Stimulated activated CD8-positive, alpha-beta memory T cell treated with anti-CD3 and anti-CD28 coated beads, Interleukin-4, amount 100 ng/mL, for 48 hours (primary cell): ENCODE data around the gene THBS4.

Experiments
- DNase-seq: peaks from one replicate; pipeline ENCODE4 v3.0.0-alpha.2; 2020

THBS4 gene

DNA sequence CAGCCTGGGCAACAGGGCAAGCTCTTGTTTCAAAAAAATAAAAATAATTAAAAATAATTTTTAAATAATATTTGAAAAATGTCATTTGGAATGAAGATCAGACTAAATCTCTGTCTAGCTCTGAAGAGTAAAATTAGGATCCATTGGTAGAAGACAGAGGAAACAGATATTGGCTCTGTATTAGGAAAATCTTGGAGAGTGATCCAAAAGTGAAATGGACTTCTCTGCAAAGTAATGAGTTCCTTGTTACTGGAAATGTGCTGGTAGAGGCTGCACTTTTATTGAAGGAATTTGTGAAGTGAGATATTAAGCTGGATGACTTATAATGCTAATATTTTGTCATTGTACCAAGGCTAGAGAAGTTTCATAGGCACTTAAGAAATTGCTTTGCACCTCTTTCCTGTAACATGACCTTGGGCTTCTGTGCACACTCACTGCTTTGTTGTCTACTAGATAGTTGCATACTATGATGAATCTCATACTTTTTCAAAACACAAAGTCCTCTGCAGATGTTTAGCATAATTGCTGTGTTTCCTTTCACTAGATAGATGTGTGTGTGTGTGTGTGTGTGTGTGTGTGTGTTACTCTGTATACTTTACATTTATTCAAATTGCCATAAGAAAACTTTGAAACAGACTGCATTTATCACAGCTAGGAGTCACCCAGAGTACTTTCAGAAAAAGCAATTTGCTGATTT, 13.1 kb downstream of the THBS4 start:
- DNase-seq, result no peak

DNA sequence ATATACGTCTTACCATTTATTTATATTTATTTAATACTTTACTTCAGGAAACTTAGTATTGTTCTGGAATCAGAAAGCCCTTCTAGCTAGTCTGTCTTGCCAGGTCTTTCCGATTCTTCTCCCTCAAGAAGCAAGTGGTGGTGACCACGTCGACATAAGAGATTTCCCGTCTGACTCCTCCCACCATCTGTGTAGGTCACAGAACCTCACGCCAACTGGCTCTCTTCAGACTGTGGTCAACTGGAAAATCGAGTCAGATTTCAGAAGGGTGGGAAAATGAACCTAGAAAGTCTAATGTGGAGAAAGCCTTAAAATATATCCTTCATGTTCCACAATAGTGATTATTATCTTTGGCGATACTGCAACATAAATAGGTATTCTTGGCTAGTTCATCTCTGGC, 17.3 kb downstream of the THBS4 start:
- DNase-seq, result no peak

DNA sequence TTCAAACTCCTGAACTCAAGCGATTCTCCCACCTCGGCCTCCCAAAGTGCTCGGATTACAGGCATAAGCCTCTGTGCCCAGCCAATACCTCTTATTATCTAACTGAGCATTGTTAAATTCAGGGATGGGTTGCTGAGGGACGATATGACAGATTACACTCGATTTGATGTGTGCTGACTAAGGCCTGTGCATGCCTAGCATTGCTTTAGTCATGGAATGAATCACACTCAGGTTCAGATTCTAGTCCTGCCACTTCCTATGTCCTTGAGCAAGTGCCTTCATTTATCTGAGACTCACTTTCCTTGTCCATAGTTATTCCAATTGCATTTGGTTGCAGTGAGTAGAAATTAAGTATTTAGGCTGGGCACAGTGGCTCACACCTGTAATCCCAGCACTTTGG, 19.5 kb downstream of the THBS4 start:
- DNase-seq, result no peak

DNA sequence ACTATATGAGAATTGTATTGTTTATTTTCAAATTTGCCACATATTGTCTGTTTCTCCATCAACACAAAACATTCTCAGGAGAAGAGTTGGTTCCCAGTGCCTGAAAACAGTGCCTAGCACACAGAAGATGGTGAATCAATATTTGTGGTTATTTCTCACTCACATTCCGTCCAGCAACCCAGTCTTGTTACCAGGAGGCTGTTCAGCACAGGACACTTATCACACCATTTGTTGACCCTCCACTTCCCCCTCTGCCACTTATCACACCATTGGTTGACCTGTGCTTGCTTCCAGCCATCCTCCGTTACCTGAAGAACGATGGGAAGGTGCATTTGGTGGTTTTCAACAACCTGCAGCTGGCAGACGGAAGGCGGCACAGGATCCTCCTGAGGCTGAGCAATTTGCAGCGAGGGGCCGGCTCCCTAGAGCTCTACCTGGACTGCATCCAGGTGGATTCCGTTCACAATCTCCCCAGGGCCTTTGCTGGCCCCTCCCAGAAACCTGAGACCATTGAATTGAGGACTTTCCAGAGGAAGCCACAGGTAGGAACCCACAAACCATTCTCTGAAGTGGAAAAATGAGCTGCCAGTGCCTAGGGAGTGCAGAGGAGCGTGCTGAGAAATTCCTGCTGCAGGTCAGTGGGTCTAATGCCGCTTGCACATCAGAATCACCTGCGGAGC, 20.5 kb downstream of the THBS4 start:
- no peak for DNase-seq

DNA sequence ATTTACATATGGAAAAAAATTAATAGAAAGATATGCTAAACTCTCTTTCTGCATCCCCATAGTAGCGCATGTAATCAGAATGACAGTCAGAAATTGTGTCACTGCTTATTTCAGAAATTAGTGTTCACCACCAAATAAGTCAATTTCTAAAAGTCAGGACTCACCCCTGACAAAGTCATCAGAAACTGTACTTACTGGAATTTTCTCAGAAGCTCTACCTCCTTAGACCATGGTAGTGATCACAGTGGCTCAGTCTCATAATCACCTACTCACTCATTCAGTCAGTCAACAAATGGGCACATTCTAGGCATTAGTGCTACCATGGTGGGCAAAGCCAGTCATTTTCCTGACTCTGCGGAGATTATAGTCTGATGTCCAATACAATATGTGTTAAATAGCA, 22.0 kb downstream of the THBS4 start:
- no peak for DNase-seq

DNA sequence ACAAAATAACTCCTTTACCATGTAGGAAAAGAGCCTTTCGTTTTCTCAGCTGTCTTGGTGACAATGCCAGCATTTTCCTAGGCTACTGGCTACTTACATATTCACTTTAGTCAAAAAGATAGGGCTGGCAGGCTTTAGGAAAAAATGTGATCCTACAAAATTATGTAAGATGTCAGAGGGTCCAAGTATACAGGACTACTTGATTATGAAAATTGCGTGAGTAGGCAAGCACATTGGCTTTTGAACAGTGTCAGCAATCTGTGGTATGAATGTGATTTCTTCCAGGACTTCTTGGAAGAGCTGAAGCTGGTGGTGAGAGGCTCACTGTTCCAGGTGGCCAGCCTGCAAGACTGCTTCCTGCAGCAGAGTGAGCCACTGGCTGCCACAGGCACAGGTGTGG, 22.8 kb downstream of the THBS4 start:
- DNase-seq, result no peak

DNA sequence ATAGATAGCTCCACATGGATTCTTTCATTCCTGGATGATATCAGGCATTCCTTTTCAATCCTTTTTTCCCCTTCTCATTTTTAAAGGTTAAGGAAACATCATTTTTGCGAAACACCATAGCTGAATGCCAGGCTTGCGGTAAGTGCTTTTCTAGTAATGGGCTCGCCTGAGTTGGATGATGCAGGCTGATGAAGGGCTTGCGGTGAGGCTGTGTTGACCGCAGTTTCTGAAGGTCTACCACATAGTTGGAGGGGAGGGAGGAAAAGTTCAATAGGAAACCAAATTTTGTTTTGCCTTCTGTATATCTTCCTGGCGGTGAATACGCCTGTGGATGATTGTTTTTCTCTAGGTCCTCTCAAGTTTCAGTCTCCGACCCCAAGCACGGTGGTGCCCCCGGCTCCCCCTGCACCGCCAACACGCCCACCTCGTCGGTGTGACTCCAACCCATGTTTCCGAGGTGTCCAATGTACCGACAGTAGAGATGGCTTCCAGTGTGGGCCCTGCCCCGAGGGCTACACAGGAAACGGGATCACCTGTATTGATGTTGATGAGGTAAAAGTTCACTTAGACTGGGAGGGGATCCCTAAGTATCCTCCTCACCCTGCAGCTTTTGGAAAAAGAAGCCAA, 24.3 kb downstream of the THBS4 start:
- DNase-seq, result no peak

DNA sequence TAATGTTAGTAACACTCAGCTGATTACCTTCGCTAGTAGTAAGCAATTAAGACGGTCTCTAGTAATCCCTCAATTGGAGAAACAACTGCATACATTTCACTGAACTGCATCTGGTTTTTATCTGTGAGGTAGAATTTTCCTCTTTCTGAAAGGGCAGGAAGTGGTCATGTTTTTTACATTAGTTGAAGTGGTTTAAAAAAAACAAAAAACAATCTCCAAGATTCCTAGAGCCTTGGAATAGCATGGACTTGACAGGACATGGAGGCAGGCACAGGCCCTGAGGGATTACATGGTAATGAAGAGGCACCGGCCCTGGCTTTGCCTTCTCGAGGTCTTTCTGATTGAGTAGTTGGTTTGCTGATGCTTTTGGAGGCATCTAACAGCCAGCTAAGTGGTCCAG, 25.8 kb downstream of the THBS4 start:
- no peak for DNase-seq

DNA sequence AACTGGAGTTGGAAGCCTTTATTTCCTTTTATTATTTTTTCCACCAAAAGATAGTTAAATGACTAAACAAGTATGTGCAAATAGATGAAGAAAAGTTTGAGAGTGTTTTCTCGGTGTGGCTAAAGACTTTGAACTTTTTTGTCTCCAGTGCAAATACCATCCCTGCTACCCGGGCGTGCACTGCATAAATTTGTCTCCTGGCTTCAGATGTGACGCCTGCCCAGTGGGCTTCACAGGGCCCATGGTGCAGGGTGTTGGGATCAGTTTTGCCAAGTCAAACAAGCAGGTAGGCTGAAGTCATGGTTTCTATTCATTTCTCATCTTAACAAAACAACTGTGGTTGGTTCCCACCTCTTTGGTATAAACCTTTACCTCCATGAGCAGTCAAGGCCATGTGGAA, 26.4 kb downstream of the THBS4 start:
- no peak for DNase-seq

DNA sequence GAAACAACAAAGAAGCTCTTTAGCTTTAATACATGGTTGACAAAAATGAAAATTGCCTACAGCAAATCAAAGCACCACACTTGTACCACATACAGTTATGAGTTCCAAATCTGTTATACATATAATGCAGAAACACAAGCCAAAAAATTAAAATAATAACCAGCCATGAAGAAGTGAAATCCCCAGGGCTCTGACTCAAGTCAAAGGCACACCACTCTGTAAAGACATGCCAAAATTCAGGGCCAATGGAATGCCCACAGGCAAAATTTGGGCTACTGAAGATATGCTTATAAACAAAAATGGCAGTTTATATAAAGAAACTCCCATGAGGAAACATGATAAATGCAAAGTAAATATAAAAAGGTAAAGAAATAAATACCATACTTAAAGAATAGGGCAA, 29.0 kb downstream of the THBS4 start:
- DNase-seq, result no peak

DNA sequence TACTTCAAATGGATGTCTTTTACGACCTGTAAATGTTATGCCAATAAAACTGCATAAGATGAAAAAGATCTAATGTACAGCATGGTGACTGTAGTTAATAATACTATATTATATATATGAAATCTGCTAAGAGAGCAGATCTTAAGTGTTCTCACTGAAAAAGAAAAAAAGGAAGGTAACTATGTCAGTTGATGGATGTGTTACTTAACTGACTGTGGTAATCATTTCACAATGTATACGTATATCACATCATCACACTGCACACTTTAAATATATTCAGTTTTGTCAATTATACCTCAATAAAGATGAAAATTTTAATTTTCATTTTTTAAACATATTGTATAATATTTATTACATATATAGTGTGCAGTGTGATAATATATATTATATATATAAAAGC, 31.9 kb downstream of the THBS4 start:
- no peak for DNase-seq

DNA sequence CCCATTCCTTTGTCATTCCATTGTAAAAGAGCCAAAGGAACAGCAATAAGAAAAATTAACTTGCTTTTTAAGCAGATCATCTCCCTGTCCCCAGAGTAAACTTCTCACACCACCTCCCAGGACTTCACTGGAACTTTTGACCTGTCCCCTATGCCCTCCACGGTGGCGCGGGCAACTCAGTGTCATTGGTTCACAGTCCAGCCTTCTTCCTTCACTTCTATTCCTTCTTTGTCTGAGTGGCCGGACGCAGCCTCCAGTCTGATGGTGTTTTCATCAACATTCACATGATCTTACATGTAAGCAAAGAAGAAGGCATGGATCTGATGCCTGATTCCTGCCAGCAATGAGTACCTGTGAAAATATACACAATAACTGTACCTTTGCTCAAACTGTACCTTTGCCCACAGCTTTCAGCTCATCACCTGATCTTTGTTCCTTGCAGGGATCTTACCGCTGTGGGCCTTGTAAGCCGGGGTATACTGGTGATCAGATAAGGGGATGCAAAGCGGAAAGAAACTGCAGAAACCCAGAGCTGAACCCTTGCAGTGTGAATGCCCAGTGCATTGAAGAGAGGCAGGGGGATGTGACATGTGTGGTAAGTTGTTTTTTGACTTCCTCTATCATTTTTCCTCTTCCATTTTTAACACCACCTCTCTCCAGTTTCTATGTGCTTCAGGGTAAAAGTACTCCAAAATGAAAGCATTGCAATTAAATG, 32.5 kb downstream of the THBS4 start:
- no peak for DNase-seq

DNA sequence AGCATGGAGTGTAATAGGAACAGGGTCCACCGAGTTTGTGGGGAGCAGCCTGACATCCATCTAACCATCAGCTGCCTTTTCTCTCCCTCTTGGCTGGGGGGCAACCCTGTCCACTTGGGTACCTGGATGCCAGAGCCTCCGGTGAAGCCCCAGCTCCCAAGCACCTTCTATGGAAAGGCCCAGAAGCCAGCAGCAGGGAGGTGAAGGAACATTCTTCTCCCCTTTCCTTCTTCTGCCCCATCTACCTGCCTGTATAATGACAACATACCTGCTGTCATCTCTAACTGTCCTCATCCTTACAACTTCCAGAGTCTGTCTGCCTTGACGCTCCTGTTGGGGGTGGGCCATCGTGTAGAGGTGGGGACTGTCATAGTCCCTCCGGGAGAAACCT, 33.1 kb downstream of the THBS4 start:
- DNase-seq, result no peak

DNA sequence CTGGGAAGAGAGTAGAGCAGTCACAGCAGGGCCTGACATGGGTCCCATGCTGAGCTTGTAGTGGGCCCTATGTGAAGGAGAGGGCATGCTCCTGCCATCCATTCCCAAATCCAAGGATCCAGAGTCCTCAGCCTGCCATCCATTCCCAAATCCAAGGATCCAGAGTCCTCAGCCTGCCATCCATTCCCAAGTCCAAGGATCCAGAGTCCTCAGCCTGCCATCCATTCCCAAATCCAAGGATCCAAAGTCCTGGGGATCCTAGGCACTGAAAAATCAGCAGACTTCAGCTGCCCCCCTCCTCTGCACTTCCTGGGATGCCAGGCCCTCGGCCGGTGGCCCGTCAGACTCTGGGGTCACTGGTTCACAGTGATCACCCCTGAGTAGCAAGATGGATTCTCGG, 33.6 kb downstream of the THBS4 start:
- no peak for DNase-seq

DNA sequence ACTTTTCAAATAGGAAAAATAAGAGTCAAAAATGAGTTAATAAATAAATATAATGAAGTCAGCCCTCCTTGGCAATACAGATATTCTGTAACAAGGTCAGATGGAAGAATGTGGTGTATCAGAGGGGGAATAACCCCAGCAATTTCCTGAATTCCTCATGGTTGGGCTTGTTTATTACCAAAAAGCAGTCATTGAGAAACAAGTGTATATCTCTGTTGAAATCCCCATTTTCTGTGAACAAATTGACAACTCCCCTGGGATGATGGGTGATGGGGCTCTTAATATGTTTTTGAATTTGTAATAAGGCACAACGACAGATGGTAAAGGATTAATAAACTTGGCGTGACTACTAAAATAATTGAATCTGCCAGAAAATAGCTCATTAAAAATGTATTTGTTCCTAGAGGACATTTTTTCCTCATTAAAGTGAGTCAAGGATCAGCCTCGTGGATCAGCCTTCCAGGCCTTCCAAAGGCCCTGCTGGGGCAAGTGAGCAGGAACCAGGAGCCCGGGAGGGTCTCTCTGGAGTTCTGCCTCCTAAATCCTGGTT, 34.2 kb downstream of the THBS4 start:
- no peak for DNase-seq

DNA sequence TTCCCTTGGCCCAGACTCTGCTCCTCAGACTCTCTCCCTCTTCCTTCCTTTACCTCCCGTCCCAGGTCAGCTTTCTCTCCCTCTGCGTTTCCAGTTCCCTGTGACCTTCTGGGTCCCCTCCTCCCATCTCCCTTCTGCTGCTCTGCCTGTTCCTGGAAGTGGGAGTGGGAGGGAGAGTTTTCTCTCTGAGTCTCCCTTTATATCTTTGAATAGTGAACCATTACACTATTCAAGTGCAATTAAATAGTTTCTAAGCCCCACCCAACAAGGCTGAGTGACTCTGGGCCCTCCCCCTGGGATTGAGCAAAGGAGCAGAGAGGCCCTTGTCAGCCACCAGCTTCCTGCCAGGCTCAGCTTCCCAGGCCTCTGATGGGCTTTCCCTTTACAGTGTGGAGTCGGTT, 34.8 kb downstream of the THBS4 start:
- DNase-seq, result no peak

DNA sequence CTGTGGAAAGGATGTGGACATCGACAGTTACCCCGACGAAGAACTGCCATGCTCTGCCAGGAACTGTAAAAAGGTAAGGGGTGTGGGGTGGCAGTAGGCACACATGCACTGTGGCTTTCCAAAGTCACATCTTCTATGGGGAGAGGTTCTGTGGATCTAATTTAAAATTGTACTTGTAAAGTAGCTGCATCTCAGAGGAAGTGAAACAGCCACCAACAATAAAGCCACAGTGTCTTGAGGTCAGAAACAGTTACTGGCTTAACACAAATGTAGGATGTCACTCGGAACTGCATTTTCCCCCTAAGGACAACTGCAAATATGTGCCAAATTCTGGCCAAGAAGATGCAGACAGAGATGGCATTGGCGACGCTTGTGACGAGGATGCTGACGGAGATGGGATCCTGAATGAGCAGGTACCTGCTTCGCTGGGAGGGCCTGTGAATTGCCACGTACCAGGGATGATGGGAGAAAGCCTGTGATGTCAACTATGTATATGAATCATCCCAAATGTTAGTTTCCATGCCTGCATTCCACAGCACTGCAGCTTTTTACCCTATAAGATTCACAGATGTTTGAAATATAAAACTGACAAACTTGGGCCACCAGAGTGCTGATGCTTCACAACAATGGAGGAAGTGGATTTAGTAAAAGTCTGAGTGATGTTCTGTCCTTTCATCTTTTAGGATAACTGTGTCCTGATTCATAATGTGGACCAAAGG, 35.3 kb downstream of the THBS4 start:
- DNase-seq, result no peak

DNA sequence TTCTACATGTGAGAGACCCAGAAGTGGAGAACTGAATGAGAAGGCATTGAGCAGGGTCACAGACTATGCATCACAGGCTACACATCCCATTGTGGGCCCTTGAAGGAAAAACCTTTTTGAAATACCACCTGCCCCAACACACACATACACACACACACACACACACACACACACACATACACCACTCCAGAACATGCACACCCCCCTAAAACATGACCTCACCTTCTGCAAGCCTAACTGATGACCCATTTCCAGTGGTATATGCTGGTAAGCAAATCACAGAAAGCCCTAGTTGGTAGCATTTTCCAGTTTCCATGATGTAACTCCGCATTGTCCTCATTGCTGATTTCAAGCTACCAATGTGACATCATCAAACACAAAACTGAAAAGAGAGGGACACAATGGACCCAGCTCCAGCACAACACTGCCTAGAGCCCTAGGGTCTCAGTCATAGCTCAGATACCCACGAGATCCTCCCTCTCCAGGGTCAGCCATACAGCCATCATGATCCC, 36.4 kb downstream of the THBS4 start:
- no peak for DNase-seq

DNA sequence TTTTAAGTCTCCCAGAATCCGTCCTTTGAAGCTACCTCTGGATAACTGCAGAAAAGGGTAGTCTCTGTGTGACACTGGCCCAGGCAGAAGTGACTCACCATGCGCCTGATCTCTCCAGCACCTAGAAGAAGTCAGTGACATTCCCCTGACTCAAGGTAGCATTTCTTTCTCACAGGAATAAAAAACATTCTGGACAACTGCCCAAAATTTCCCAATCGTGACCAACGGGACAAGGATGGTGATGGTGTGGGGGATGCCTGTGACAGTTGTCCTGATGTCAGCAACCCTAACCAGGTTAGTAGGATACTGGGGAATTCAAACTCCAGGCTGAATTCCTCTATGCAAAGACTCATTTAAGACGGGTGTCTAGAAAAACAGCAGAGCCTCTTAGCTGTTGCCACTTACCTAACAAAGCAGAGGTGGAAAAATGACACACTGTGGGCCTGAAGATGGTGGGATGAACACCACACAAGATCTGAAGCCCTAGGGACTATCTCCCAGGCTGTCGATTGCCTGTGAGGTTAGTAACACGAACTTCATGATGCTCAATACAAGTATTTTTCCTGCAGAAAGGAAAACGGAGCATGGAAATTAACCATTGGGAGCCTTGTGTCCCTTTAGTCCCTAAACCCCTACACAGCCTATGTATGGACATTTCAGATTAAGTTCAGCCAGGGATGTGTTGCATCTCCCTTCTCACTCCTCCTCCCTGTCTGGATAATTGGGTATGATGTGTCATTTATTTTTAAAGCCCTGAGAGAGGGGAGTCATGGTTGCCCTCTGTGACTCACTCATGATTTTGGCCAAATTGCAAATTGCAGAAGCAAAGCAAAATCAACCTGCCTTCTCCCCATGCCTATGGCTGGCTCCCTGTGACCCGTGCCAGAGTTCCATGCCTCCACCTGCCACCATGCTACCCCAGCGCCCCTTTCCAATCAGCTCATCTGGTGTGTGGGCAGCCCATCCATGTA, 37.2 kb downstream of the THBS4 start:
- DNase-seq, result no peak

DNA sequence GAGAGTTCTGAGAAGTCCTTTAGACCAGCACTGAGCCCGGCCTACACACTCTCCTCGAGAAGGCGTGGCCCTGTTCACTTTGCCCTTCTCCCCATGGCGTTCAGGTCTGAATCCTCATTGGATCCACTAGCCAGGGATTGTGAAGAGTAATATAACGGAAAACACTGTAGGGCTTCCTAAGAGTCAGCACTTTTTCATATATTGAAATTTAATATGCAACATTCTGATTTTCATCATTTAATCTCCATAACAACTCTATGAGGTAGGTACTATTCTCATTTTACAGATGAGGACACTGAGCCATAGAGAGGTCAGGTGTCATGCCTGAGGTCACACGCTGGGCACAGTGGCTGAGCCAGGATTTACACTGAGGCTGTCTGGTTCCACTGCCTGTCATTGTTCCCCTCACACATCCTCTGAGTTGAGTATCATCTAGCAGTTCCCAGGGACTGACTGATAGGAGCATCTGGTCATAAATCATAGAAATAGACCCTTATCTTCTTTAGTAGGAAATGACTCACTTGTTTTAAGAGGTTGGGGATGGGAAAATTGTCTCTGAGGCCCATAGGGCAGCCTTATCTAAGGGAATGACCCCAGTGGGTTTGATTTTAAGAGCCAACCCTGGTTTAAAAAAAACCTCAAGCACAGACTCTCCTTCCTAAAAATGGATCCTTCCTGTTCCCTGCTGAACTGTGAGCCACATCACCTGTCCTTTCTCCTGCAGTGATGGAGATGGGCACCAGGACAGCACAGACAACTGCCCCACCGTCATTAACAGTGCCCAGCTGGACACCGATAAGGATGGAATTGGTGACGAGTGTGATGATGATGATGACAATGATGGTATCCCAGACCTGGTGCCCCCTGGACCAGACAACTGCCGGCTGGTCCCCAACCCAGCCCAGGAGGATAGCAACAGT, 41.2 kb downstream of the THBS4 start:
- no peak for DNase-seq
